Psoas muscle (tissue), 8 donors: ENCODE results near the gene TARBP1. TPM values are rescaled to one million over a fixed set of nuclear protein-coding genes. Genes with fewer than 3 reads are reported as not detected.

ENCODE experiments used
- ATAC-seq, 4 donors: fragments of 200-7000 bp; cut with Tn5 transposase; one replicate each; pipeline ENCODE4 v1.9.1; 2020; ENCODE audit warnings: moderate library complexity in 3 of 4, mild to moderate bottlenecking in 2 of 4
- DNase-seq, 2 donors: peaks; one replicate each; pipeline ENCODE4 v3.0.0-alpha.2; 2020
- H3K27ac ChIP-seq: fragments of 200-600 bp; one replicate; pipeline ENCODE4 v1.8.0; 2022
- H3K27me3 ChIP-seq, 3 donors: fragments of 200-600 bp in 1 of 3; one replicate each; pipeline versions ENCODE4 v1.6.1 to v1.8.0; 2013 to 2022; ENCODE audit warnings: low read length in 2 of 3, mild to moderate bottlenecking in 2 of 3, moderate library complexity in 1 of 3; ENCODE audit not compliant: insufficient read depth in 3 of 3
- H3K36me3 ChIP-seq, 2 donors: fragments of 200-600 bp in 1 of 2; one replicate each; pipeline versions ENCODE4 v1.6.1 to v1.8.0; 2013 to 2022; ENCODE audit warnings: low read depth in 1 of 2, mild to moderate bottlenecking in 1 of 2, moderate library complexity in 1 of 2; ENCODE audit not compliant: insufficient read depth in 1 of 2
- H3K4me1 ChIP-seq: fragments of 200-600 bp; one replicate; pipeline ENCODE4 v1.8.0; 2022
- H3K4me3 ChIP-seq: fragments of 200-600 bp; one replicate; pipeline ENCODE4 v1.8.0; 2022; ENCODE audit warnings: mild to moderate bottlenecking
- H3K9me3 ChIP-seq: fragments of 200-600 bp; one replicate; pipeline ENCODE4 v1.8.0; 2022
- CTCF ChIP-seq: fragments of 200-600 bp; IDR thresholded peaks from one replicate; pipeline ENCODE4 v1.8.0; 2022; ENCODE audit warnings: antibody characterized with exemption
- WGBS, 3 donors: extraction: QIAGEN DNeasy Blood & Tissue Kit; methylation state at CpG; one replicate each; pipeline versions ENCODE4 v1.1.6 to v1.1.7; 2013; 5-methylcytosine and 5-hydroxymethylcytosine counted together
- intact Hi-C, 2 donors: fragments of 100-400 bp; cut with DNase I; formaldehyde crosslinking; loops; one replicate each; pipeline versions ENCODE4 v1.11.0 to v1.14.2; 2022
- polyA plus RNA-seq, 3 donors: library from polyadenylated mRNA; stranded (reverse); fragments of 200-250 nt; gene quantifications; one replicate each; pipeline ENCODE4 v1.2.3, GENCODE V29; 2013
- total RNA-seq, 4 donors: library from RNA; stranded (reverse); fragmentation: NEBNext Ultra II Directional in 2 of 4; extraction: Animal tissue kit (Norgen Biotek cat#: 25700) in 2 of 4; gene quantifications; one replicate each; pipeline versions ENCODE4 v1.2.1 to v1.2.4, GENCODE V29; 2021 to 2023
- donor health status: healthy with polysubstance abuse.
- donor health status: DM: no; HTN: no; CAD: no; lungs with moderate emphysema.
- donor health status: Bipolar disorder and iron deficiency.
- donor health status: healthy.
- donor health status: DM: yes; HTN: yes; CAD: no.
- donor health status: DM: no; HTN: no; CAD: no.
- donor health status: DM: no; HTN: no; CAD: no.
- donor health status: DM: yes; HTN: yes; CAD: no.

The TARBP1 gene
- total and polyA plus RNA-seq, 7 donors, result 5.8 to 10.5 (median 8.5) TPM

DNA sequence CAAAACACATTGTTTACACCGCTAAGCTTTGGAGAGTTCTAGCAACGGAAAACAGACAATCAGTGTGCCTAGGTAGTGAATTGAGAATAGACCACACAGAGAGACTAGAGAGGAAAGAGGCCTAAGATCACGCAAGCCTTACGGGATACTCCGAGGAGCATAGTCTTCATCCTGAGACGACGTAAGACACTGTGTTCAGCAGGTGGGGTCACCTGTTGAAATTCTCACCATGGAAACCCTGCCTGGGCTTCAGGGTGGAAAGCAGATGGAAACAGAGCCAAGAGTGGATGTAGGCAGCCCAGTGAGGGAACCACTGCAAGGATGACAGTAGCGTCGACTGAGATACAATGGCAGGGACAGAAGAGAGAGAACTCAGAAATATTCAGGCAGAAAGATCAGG lies 65.5 kb downstream of the TARBP1 start:
- Histone ChIP-seq H3K4me1 (no peaks in the 10 kb centered on the region), H3K4me3 (no peak overlapping the region), H3K36me3 (peaks cover 9 to 94% of the 10 kb centered on the region in 2 donors), H3K27ac (no peak overlapping the region), H3K27me3 (no peaks in the 10 kb centered on the region), H3K9me3 (no peaks in the 10 kb centered on the region)
- DNase-seq (no peak), ATAC-seq (no peak)
- intact Hi-C loops, result no loop called here
- TF ChIP-seq CTCF, result no peak
- WGBS, 3 donors, result 97 to 98% (median 97%) methylated on average over 9 of the region's 9 CpGs

GRCh38 chr1:234412830-234413229 lies 66.1 kb downstream of the TARBP1 start:
- H3K4me3 ChIP-seq, result no peak overlapping the region
- no peak overlapping the region for H3K27ac ChIP-seq
- H3K4me1 ChIP-seq, result no peaks in the 10 kb centered on the region
- no peak for DNase-seq
- peaks cover 9 to 91% of the 10 kb centered on the region in 2 donors for H3K36me3 ChIP-seq
- TF ChIP-seq CTCF, result no peak
- intact Hi-C loops, result no loop called here
- no peaks in the 10 kb centered on the region for H3K27me3 ChIP-seq
- WGBS, 3 donors, result 94 to 99% (median 99%) methylated on average over 11 of the region's 11 CpGs
- no peak for ATAC-seq
- no peaks in the 10 kb centered on the region for H3K9me3 ChIP-seq

DNA sequence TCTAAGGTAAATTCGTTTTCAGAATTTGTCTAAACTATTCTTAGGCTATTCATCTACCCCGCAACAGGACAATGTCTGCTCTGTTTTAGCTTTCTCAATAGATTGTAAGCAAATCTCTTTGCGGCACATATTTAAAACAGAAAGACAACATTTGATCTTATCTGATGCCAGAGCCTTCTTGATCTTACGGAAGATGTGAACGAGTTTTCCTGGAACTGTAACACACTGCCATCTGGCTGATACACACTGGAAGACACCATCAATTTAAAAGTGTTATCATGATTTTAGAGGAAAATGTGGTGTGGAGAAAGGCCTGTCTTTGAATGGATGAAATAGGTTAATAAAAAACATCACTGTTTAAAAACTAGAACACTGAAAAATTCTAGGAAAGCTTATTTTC lies 69.7 kb downstream of the TARBP1 start:
- ATAC-seq (no peak), DNase-seq (no peak)
- intact Hi-C loops, result loop anchor here in 1 of 2 donors (5.0 kb wide), 1 partner anchor 37 kb away; the partner anchor contains the start of gene COA6
- no peak for TF ChIP-seq CTCF
- WGBS, 3 donors, result 79 to 83% (median 81%) methylated on average over 5 of the region's 5 CpGs
- Histone ChIP-seq H3K4me1 (no peaks in the 10 kb centered on the region), H3K9me3 (no peaks in the 10 kb centered on the region), H3K4me3 (no peak overlapping the region), H3K27me3 (no peaks in the 10 kb centered on the region), H3K36me3 (peaks cover 4 to 66% of the 10 kb centered on the region in 2 donors), H3K27ac (no peak overlapping the region)

- Histone ChIP-seq H3K27me3 (no peaks in the 10 kb centered on the region), H3K4me1 (no peaks in the 10 kb centered on the region), H3K4me3 (no peak overlapping the region), H3K36me3 (peaks cover 4 to 60% of the 10 kb centered on the region in 2 donors), H3K27ac (no peak overlapping the region), H3K9me3 (no peaks in the 10 kb centered on the region)
- no peak for DNase-seq
- no peak for TF ChIP-seq CTCF
- WGBS, 3 donors, result 95 to 96% (median 96%) methylated on average over 9 of the region's 9 CpGs
- no peak for ATAC-seq
- intact Hi-C loops, result loop anchor here in 1 of 2 donors (5.0 kb wide), 1 partner anchor 36 kb away; the partner anchor contains the start of gene COA6
Observed at GRCh38 chr1:234408757-234409156, 70.2 kb downstream of the TARBP1 start.

- H3K9me3 ChIP-seq, result no peaks in the 10 kb centered on the region
- no peak overlapping the region for H3K4me3 ChIP-seq
- H3K4me1 ChIP-seq, result no peaks in the 10 kb centered on the region
- no peak for DNase-seq
- intact Hi-C loops, result loop anchor here in 1 of 2 donors (5.0 kb wide), 1 partner anchor 35 kb away; the partner anchor contains the start of gene COA6
- ATAC-seq, result no peak
- TF ChIP-seq CTCF, result no peak
- no peaks in the 10 kb centered on the region for H3K27me3 ChIP-seq
- peaks cover 0 to 42% of the 10 kb centered on the region in 2 donors for H3K36me3 ChIP-seq
- 85 to 88% (median 87%) methylated on average over 4 of the region's 4 CpGs for WGBS, 3 donors
- H3K27ac ChIP-seq, result no peak overlapping the region
Observed at GRCh38 chr1:234406871-234407270, 72.1 kb downstream of the TARBP1 start.
